Activated CD4-positive, alpha-beta memory T cell treated with anti-CD3 and anti-CD28 coated beads, Interleukin-2, amount 10 ng/mL, durations not matched to agents 7 days and 5 days (primary cell): ENCODE results near the gene RPS5. TPM values are rescaled to one million over a fixed set of nuclear protein-coding genes. Genes with fewer than 3 reads are reported as not detected.
"Not testable (repeated sequence)": the region's sequence is repeated elsewhere in the genome, so short reads cannot be mapped to it uniquely, and the experiment has no call there.

Experiments used
- CTCF ChIA-PET: fragments of 350-600 bp; sonication (Branson Sonifier 250); formaldehyde crosslinking; loops from one replicate; lab custom pipeline; 2021; ENCODE audit warnings: antibody characterized with exemption, inconsistent platforms; lab: Charles Lee
- POLR2A ChIA-PET: fragments of 350-600 bp; sonication (Branson Sonifier 250); formaldehyde crosslinking; loops from one replicate; lab custom pipeline; 2021; ENCODE audit warnings: antibody characterized with exemption; lab: Charles Lee
- DNase-seq: peaks from one replicate; pipeline ENCODE4 v3.0.0-alpha.2; 2020
- H3K27ac Mint-ChIP-seq: one replicate; pipeline ENCODE4 v1.8.0; 2021; ENCODE audit warnings: mild to moderate bottlenecking, mixed read lengths
- H3K27me3 Mint-ChIP-seq: one replicate; pipeline ENCODE4 v1.8.0; 2021; ENCODE audit warnings: mixed read lengths
- H3K36me3 Mint-ChIP-seq: one replicate; pipeline ENCODE4 v1.8.0; 2021; ENCODE audit warnings: low read depth, mixed read lengths
- H3K4me1 Mint-ChIP-seq: one replicate; pipeline ENCODE4 v1.8.0; 2021; ENCODE audit warnings: mixed read lengths
- H3K4me3 Mint-ChIP-seq: one replicate; pipeline ENCODE4 v1.8.0; 2021; ENCODE audit warnings: mild to moderate bottlenecking, mixed read lengths
- H3K9me3 Mint-ChIP-seq: one replicate; pipeline ENCODE4 v1.8.0; 2021; ENCODE audit warnings: mixed read lengths
- total RNA-seq, 2 experiments: library from RNA; stranded (reverse); gene quantifications; one replicate each; pipeline ENCODE4 v1.2.3, GENCODE V29; 2021

Gene RPS5
- 100 to 1,000 TPM; 785 to 801 TPM for total RNA-seq

DNA sequence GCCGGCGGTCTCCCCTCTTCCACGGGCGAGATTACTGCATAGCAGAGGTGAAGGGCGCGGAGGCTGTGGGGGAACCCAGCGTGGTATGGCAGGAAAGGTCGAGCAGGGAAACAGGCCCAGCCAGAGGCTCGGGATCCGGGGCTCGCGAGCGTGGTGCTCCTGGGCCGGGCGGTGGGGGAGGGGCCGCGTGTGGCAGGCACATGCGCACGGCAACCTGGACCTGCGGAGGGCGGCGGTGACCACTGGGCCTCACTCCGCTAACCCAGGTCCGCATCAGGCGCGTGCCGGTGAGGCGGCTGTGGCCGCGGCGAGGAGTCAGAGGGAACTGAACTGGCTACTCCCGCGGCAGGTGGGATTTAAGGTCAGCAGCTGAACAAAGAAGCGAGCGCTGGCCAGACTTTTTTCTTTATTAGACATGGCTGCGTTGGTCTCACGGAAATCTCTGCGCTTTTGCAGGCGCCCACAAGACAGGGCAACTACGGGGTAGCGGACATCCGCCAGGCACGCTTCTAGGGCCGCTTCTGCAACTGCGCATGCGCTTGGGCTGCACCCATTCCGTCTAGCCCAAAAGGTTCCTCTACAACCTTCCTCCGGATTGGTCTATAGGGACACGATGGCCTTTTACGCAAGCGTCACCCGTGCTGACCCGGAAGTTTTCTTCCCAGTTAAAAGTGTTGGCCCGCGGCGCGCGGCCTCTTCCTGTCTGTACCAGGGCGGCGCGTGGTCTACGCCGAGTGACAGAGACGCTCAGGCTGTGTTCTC lies at the start of gene RPS5:
RPS5 (plus strand) TSS at position 694 of the 762 bp plus-strand sequence. CDS start 869 bp downstream, outside the sequence.
- Mint-ChIP-seq H3K9me3 (no peaks in the 10 kb centered on the region), H3K4me3 (peak within 1 kb of the TSS; percentile 95), H3K36me3 (peaks cover 38% of the 10 kb centered on the region), H3K4me1 (peaks cover 46% of the 10 kb centered on the region), H3K27ac (peak within 1 kb of the TSS; percentile 96), H3K27me3 (no peaks in the 10 kb centered on the region)
- ChIA-PET CTCF (no interaction called here), POLR2A (interaction anchor here (0.9 to 2.9 kb wide), 10 partner anchors 9 to 204 kb away, joined by 3 to 15 read pairs (median 6); partner anchors contain the start of genes CHMP2A, RNF225, ZBTB45 and ZNF274)
- DNase-seq = peak; percentile 96

DNA sequence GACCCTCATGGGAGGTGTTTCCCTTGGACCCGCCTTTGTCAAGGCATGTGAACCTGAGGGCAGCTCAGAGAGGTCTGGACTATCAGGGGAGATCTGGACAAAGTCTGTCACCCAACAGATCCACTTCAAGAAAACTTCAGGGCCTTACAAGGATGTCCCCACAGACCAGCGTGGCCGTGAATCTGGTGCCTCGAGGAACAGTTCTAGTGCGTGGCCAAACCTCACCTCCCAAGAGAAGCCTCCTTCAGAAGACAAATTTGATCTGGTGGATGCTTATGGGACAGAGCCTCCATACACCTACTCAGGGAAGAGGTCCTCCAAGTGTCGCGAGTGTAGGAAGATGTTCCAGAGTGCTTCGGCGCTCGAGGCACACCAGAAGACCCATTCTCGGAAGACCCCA lies 48.7 kb upstream of the RPS5 start:
- Mint-ChIP-seq H3K9me3 (peaks cover 9% of the 10 kb centered on the region), H3K27me3 (no peaks in the 10 kb centered on the region), H3K36me3 (peaks cover 52% of the 10 kb centered on the region), H3K27ac (no peak overlapping the region), H3K4me1 (no peaks in the 10 kb centered on the region), H3K4me3 (no peak overlapping the region)
- CTCF ChIA-PET = no interaction called here
- POLR2A ChIA-PET = no interaction called here
- no peak for DNase-seq

DNA sequence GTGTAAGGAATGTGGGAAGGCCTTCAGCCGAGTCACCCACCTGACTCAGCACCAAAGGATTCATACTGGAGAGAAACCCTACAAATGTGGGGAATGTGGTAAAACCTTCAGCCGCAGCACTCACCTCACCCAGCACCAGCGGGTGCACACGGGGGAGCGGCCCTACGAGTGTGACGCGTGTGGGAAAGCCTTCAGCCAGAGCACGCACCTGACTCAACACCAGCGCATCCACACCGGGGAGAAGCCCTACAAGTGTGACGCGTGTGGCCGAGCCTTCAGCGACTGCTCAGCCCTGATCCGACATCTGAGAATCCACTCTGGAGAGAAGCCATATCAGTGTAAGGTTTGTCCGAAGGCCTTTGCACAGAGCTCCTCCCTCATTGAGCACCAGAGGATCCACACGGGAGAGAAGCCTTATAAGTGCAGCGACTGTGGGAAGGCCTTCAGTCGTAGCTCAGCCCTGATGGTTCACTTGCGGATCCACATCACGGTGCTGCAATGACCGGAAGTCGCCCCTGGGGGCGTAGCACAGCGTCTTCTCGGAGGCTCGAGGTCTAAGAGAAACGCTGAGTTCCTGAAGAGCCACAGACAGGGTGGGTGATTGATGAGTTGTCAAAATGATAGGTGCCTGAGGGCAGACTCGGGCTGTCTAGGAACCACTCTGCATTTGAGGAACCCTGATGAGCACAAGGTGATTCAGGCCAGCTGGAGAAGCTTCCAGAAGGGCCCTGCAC lies 48.1 kb upstream of the RPS5 start:
- Mint-ChIP-seq H3K27me3 (no peaks in the 10 kb centered on the region), H3K4me3 (no peak overlapping the region), H3K4me1 (no peaks in the 10 kb centered on the region), H3K36me3 (peaks cover 52% of the 10 kb centered on the region), H3K27ac (no peak overlapping the region), H3K9me3 (peaks cover 11% of the 10 kb centered on the region)
- CTCF ChIA-PET = no interaction called here
- DNase-seq = no peak
- POLR2A ChIA-PET = no interaction called here

DNA sequence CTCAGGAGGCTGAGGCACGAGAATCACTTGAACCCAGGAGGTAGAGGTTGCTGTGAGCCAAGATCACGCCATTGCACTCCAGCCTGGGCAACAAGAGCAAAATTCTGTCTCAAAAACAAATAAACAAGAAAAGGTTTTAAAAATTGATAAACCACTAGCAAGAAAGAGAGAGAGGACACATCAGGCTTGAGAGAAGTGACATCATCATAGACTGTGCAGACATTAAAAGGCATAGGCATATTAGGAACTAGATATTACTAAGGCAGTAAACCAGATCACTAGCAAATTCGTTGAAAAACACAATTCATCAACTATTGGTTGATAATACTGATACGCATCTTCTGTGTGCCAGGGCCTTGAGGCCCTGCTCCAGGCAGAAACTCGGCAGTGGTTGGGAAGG lies 41.5 kb upstream of the RPS5 start:
- no peak for DNase-seq
- H3K27ac Mint-ChIP-seq = no peak overlapping the region
- CTCF ChIA-PET = no interaction called here
- H3K4me3 Mint-ChIP-seq = peak overlapping the region; percentile 92
- peaks cover 5% of the 10 kb centered on the region for H3K9me3 Mint-ChIP-seq
- H3K36me3 Mint-ChIP-seq = peaks cover 27% of the 10 kb centered on the region
- peaks cover 32% of the 10 kb centered on the region for H3K4me1 Mint-ChIP-seq
- POLR2A ChIA-PET = interaction anchor here (2.7 kb wide), 1 partner anchor 11 kb away, joined by 16 read pairs; no protein-coding TSS in a partner anchor
- peaks cover 6% of the 10 kb centered on the region for H3K27me3 Mint-ChIP-seq

DNA sequence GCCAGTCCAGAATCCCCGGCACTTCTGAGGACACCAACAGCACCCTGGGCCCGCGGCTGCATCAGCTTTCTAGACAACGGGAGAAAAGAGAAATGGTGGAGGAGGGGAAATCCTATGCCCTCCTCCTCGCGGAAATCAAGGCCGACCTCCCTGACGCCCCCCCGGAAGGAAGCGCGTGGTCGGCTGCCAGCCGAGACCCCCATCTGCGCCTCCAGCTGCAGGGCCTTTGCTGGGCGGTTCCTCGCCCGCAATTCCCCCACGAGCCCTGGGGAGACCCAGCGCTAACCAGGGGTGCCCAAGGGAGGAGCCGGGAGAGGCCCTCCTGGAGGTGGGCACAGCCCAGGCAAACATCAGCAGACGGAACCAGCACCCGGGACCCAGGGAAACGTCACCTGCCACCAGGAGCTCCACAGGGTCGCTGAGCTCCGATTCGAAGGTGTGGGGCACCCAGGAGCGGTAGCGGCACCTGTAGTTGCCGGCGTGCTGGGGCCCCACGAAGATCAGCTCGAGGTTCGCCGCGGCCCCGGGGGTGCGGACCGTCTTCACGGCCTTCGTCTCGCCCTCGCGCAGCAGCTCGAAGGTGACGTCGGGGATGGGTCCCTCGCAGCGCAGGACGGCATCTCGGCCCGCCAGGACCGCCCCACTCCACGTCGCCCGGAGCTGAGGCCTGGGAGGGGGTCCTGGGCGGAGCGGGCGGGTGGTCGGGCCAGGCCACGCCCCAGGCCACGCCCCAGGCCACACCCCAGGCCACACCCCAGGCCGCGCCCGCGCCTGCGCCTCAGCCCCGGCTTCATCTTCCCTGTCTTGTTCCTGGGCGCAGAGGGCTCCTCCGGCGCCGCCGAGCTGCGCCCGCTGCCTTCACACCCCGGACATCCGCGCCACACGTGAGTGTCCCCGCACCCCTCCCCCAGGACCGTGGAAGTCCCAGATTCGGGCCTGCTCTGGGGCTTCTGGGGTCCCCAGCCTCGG lies 39.8 kb upstream of the RPS5 start:
- Mint-ChIP-seq H3K36me3 (peaks cover 28% of the 10 kb centered on the region), H3K9me3 (peaks cover 2% of the 10 kb centered on the region), H3K4me1 (peaks cover 35% of the 10 kb centered on the region), H3K27me3 (peaks cover 6% of the 10 kb centered on the region), H3K27ac (peak overlapping the region; percentile 68), H3K4me3 (peak overlapping the region; percentile 92)
- DNase-seq = peak; percentile 75
- CTCF ChIA-PET = interaction anchor here (0.8 to 2.8 kb wide), 8 partner anchors 12 to 172 kb away, joined by 3 to 15 read pairs (median 4); partner anchors contain the start of genes ZBTB45, ZNF497, ZNF584 and ZSCAN22
- POLR2A ChIA-PET = interaction anchor here (0.8 to 3.4 kb wide), 13 partner anchors 9 to 345 kb away, joined by 3 to 22 read pairs (median 4); partner anchors contain the start of genes RPS5, ZBTB45, ZNF497 and ZNF584

DNA sequence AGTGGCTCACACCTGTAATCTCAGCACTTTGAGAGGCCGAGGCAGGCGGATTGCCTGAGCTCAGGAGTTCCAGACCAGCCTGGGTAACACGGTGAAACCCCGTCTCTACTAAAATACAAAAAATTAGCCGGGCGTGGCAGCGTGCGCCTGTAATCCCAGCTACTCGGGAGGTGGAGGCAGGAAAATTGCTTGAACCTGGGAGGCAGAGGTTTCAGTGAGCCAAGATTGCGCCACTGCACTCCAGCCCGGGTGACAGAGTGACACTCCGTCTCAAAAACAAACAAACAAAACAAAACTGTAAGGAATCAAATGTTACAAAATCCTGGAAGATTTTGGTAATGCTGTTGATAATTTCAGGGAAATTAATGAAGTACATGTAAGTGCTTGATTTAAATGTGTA lies 39.0 kb upstream of the RPS5 start:
- not testable (repeated sequence) for H3K27me3 Mint-ChIP-seq, H3K27ac Mint-ChIP-seq, H3K9me3 Mint-ChIP-seq, DNase-seq
- Mint-ChIP-seq H3K4me1 (peaks cover 35% of the 10 kb centered on the region), H3K36me3 (peaks cover 26% of the 10 kb centered on the region), H3K4me3 (peak overlapping the region; percentile 92)
- ChIA-PET POLR2A (interaction anchor here (0.8 to 3.4 kb wide), 9 partner anchors 8 to 346 kb away, joined by 3 to 22 read pairs (median 3); partner anchors contain the start of genes ERVK3-1, RPS5, ZBTB45 and ZNF497), CTCF (interaction anchor here (1.6 to 2.8 kb wide), 3 partner anchors 15 to 60 kb away, joined by 3 to 15 read pairs (median 7); partner anchors contain the start of genes ZNF497, ZNF584 and ZSCAN22)

DNA sequence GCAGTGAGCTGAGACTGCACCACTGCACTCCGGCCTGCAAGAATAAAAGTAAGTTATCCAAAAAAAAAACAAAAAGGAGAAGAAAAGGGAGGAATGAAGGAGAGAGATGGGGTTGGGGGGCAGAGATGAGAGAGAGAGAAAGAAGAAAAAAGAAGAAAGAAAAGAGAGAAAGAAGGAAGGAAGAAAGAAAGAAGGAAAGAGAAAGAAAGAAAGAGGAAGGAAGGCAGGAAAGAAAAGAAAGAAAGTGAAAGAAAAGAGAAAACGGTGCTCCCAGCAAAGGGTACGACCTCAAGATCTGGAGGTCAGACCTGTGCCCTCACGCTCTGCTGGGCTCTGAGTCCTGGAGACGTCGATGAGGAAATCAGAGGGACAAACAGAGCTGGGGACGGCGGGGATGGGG lies 37.5 kb upstream of the RPS5 start:
- ChIA-PET CTCF (no interaction called here), POLR2A (no interaction called here)
- H3K36me3 Mint-ChIP-seq = peaks cover 26% of the 10 kb centered on the region
- no peak for DNase-seq
- no peaks in the 10 kb centered on the region for H3K9me3 Mint-ChIP-seq
- H3K4me1 Mint-ChIP-seq = peaks cover 35% of the 10 kb centered on the region
- peaks cover 6% of the 10 kb centered on the region for H3K27me3 Mint-ChIP-seq
- no peak overlapping the region for H3K27ac Mint-ChIP-seq
- peak overlapping the region; percentile 8 for H3K4me3 Mint-ChIP-seq

DNA sequence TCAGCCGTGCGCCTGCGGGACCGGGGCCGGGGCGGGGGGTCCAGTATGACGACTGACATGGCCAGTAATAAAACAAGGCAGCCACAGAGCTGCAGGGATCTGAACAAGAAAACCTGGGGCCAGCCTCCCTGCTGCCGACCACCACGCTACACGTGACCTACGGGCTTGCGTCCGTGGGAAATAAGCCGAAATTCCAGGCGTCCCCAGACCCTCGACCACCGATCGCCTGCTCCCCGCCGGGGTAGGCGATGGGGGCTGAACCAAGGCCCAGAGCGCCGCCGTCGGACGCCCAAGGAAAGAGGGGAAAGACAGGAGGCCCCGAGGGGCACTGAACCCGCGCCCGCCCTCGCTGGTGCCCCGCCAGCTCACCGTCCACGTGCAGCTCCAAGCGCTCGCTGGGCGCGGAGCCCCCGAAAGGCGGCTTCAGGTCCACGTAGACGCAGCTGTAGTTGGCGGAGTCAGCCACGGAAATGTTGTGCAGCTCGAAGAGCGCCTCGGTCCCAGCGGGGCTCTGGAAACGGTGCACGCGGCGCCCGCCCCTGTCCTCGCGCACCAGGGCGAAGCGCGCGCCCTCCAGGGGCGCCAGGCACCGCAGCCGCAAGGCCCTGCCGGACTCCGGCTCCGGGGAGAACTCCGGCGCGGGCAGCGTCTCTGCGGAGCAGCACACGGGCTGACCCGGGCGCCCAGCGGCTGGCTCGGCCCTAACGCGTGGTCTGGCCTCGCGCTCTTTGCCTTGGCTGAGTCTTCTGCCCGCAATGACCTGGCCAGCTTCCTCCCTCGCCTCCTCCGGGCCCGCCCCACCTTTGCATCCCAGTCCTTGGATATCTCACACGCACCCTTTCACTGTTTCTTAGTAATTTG lies 36.8 kb upstream of the RPS5 start:
- peaks cover 26% of the 10 kb centered on the region for H3K36me3 Mint-ChIP-seq
- POLR2A ChIA-PET = no interaction called here
- no peaks in the 10 kb centered on the region for H3K9me3 Mint-ChIP-seq
- no peak for DNase-seq
- CTCF ChIA-PET = no interaction called here
- H3K4me1 Mint-ChIP-seq = peaks cover 36% of the 10 kb centered on the region
- no peak overlapping the region for H3K4me3 Mint-ChIP-seq
- H3K27ac Mint-ChIP-seq = no peak overlapping the region
- H3K27me3 Mint-ChIP-seq = peaks cover 6% of the 10 kb centered on the region

DNA sequence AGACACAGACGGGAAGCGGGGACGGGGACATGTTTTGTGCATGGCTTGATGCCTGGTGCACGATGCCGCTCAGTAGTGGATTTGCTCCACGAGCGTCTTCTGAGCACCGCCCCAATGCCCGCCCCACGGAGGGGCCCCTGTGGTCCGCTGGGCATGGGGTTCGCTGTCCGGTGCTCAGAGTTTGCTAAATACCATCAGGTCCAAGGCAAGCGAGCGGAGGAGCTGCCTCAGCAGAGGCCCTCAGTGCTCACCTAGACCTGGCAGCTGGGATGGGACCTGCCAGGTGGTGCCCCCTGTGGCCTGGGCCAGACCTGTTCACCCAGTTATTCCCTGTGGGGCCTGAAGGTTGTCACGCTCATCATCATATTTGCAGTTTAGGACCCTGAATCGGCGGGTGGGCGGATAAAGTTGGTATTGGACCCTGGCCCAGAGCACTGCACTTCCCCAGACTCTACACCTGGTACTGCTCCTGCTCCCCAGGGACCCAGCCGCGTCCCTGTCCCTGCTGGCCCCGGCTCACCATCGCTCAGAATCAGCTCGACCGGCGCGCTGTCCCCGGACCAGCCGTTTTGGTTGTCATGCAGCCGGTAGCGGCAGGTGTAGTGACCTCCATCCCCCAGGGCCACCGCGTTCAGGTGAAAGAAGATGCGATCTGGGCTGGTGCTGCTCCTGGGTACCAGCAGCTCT lies 36.1 kb upstream of the RPS5 start:
- Mint-ChIP-seq H3K9me3 (no peaks in the 10 kb centered on the region), H3K27me3 (peaks cover 5% of the 10 kb centered on the region), H3K4me1 (peaks cover 31% of the 10 kb centered on the region), H3K27ac (no peak overlapping the region), H3K36me3 (peaks cover 22% of the 10 kb centered on the region), H3K4me3 (no peak overlapping the region)
- CTCF ChIA-PET = no interaction called here
- no peak for DNase-seq
- POLR2A ChIA-PET = no interaction called here

DNA sequence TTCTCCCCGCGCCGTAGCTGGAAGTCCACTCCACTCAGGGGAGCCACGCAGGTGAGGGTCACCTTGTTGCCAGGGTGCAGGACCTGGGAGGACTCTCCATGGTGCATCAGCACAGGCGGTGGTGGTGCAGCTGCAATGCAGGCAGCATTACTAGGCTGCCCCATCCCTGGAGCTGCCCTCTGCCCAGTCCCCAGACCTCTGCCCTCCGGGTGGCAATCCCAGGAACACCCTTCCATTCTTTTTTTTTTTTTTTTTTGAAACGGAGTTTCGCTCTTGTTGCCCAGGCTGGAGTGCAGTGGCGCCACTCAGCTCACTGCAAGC lies 35.6 kb upstream of the RPS5 start:
- Mint-ChIP-seq H3K4me1 (peaks cover 34% of the 10 kb centered on the region), H3K9me3 (no peaks in the 10 kb centered on the region), H3K4me3 (no peak overlapping the region), H3K27ac (no peak overlapping the region), H3K36me3 (peaks cover 21% of the 10 kb centered on the region), H3K27me3 (peaks cover 4% of the 10 kb centered on the region)
- CTCF ChIA-PET = no interaction called here
- DNase-seq = no peak
- POLR2A ChIA-PET = interaction anchor here (0.8 kb wide), 1 partner anchor 10 kb away, joined by 3 read pairs; no protein-coding TSS in a partner anchor
